ENCODE results near the gene GDPD4.

DNA sequence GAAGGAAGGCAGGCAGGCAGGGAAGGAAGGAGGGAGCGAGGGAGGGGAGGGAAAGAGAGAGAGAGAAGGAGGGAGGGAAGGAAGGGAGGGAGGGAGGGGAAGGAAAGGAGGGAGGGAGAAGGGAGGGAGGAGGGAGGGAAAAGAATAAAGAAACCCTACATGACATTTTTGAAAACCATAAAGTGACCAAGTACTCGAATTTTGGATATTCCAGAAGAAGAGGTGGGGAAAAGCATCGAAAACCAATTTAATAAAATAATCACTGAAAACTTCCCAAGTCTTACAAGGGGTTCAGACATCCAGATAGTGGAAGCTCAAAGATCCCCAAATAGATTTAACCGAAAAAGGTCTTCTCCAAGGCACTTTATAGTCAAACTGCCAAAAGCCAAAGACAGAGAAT is 11.7 kb downstream of the GDPD4 start:
- no peak for TF ChIP-seq POLR2A (IDR thresholded peaks at IDR 0.05)
- TF ChIP-seq, protein P1, sequence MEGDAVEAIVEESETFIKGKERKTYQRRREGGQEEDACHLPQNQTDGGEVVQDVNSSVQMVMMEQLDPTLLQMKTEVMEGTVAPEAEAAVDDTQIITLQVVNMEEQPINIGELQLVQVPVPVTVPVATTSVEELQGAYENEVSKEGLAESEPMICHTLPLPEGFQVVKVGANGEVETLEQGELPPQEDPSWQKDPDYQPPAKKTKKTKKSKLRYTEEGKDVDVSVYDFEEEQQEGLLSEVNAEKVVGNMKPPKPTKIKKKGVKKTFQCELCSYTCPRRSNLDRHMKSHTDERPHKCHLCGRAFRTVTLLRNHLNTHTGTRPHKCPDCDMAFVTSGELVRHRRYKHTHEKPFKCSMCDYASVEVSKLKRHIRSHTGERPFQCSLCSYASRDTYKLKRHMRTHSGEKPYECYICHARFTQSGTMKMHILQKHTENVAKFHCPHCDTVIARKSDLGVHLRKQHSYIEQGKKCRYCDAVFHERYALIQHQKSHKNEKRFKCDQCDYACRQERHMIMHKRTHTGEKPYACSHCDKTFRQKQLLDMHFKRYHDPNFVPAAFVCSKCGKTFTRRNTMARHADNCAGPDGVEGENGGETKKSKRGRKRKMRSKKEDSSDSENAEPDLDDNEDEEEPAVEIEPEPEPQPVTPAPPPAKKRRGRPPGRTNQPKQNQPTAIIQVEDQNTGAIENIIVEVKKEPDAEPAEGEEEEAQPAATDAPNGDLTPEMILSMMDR (IDR thresholded peaks at IDR 0.05), result no peak
